SK-N-MC (cell line): ENCODE data around the gene MAFB.

Source experiments
- DNase-seq: peaks from one replicate; pipeline ENCODE4 v3.0.0-alpha.2; 2011; ENCODE audit warnings: low read depth, low spot score
- H3K27ac ChIP-seq: fragments of 200-600 bp; sonication (generic); 2 replicates; pipeline ENCODE4 v1.5.1; 2016; ENCODE audit warnings: mixed run types
- H3K36me3 ChIP-seq: fragments of 200-600 bp; sonication (generic); 2 replicates; pipeline ENCODE4 v1.6.1; 2017; ENCODE audit warnings: antibody characterized with exemption, low read length, mixed read lengths; ENCODE audit not compliant: insufficient read depth
- H3K4me3 ChIP-seq: fragments of 200-600 bp; sonication (generic); 2 replicates; pipeline ENCODE4 v1.5.1; 2016
- H3K9ac ChIP-seq: fragments of 200-600 bp; sonication (generic); 2 replicates; pipeline ENCODE4 v1.8.0; 2017; ENCODE audit warnings: mixed run types, mixed read lengths; ENCODE audit not compliant: insufficient read length
- H3K9me3 ChIP-seq: fragments of 200-600 bp; sonication (generic); 2 replicates; pipeline ENCODE4 v1.6.1; 2017; ENCODE audit warnings: low read depth, mild to moderate bottlenecking, antibody characterized with exemption, low read length, moderate library complexity, mixed read lengths
- EZH2 ChIP-seq: fragments of 200-600 bp; sonication (generic); IDR thresholded peaks from one replicate; pipeline ENCODE4 v1.6.1; 2017; ENCODE audit warnings: antibody characterized with exemption
- FOXP2 ChIP-seq: optimal IDR thresholded peaks from 2 replicates; pipeline ENCODE3; 2011; ENCODE audit warnings: mild to moderate bottlenecking, moderate library complexity; ENCODE audit not compliant: insufficient read depth; ENCODE audit errors: extremely low read length, control extremely low read depth
- POLR2AphosphoS5 ChIP-seq: IDR thresholded peaks from 2 replicates; pipeline ENCODE4 v1.6.1; 2012; ENCODE audit warnings: mild to moderate bottlenecking, low read depth, low read length, borderline replicate concordance

The MAFB gene

GRCh38 chr20:40706977-40707582 lies 18.0 kb upstream of the MAFB start:
- TF ChIP-seq EZH2 = no peak
- TF ChIP-seq FOXP2 = no peak
- no peak for TF ChIP-seq POLR2AphosphoS5
- H3K9ac ChIP-seq = no peak overlapping the region
- H3K27ac ChIP-seq = no peak overlapping the region
- H3K4me3 ChIP-seq = no peak overlapping the region
- H3K36me3 ChIP-seq = no peaks in the 10 kb centered on the region
- no peak for DNase-seq
- no peaks in the 10 kb centered on the region for H3K9me3 ChIP-seq

- Histone ChIP-seq H3K4me3 (no peak overlapping the region), H3K27ac (no peak overlapping the region), H3K36me3 (no peaks in the 10 kb centered on the region), H3K9ac (no peak overlapping the region), H3K9me3 (no peaks in the 10 kb centered on the region)
- TF ChIP-seq FOXP2 (no peak), POLR2AphosphoS5 (no peak), EZH2 (no peak)
- DNase-seq = no peak
These were observed 16.4 kb upstream of the MAFB start for GRCh38 chr20:40705413-40705812.

GRCh38 chr20:40704828-40705227 lies 15.8 kb upstream of the MAFB start:
- no peak for DNase-seq
- no peak overlapping the region for H3K9ac ChIP-seq

GRCh38 chr20:40703975-40704530 lies 15.0 kb upstream of the MAFB start:
- Histone ChIP-seq H3K36me3 (no peaks in the 10 kb centered on the region), H3K9me3 (no peaks in the 10 kb centered on the region), H3K27ac (no peak overlapping the region), H3K9ac (no peak overlapping the region), H3K4me3 (no peak overlapping the region)
- TF ChIP-seq POLR2AphosphoS5 (no peak), EZH2 (no peak), FOXP2 (no peak)
- no peak for DNase-seq

More at GRCh38 chr20:40704828-40705227, 15.8 kb upstream of the MAFB start:
- H3K27ac ChIP-seq = no peak overlapping the region
- H3K9me3 ChIP-seq = no peaks in the 10 kb centered on the region
- H3K4me3 ChIP-seq = no peak overlapping the region
- H3K36me3 ChIP-seq = no peaks in the 10 kb centered on the region
- TF ChIP-seq EZH2 (no peak), FOXP2 (no peak), POLR2AphosphoS5 (no peak)

DNA sequence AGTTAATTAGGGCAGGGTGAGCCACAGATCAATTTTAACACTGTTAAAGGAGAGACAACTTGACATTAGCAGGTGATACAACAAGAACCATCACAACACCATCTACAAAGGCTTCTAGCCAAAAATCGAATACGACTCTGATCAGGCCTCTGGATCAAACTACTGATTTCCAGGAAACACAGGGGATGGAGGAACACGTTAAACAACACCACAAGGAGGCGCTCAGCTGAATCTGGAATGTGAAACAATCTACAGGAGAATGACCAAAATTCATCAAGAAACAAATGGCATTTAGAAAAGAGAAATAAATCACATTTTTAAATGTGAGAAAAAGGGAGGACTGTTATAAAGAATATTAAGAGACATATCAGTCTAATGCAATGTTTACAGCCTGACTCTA lies 13.5 kb upstream of the MAFB start:
- H3K9me3 ChIP-seq = no peaks in the 10 kb centered on the region
- TF ChIP-seq EZH2 (no peak), FOXP2 (no peak), POLR2AphosphoS5 (no peak)
- H3K36me3 ChIP-seq = no peaks in the 10 kb centered on the region
- no peak for DNase-seq
- no peak overlapping the region for H3K4me3 ChIP-seq
- H3K27ac ChIP-seq = no peak overlapping the region
- no peak overlapping the region for H3K9ac ChIP-seq

GRCh38 chr20:40698744-40699143 lies 9.7 kb upstream of the MAFB start:
- H3K27ac ChIP-seq = no peak overlapping the region
- TF ChIP-seq POLR2AphosphoS5 = no peak
- TF ChIP-seq EZH2 = no peak
- TF ChIP-seq FOXP2 = no peak
- no peak overlapping the region for H3K9ac ChIP-seq
- no peaks in the 10 kb centered on the region for H3K36me3 ChIP-seq
- H3K9me3 ChIP-seq = no peaks in the 10 kb centered on the region
- no peak overlapping the region for H3K4me3 ChIP-seq
- no peak for DNase-seq

DNA sequence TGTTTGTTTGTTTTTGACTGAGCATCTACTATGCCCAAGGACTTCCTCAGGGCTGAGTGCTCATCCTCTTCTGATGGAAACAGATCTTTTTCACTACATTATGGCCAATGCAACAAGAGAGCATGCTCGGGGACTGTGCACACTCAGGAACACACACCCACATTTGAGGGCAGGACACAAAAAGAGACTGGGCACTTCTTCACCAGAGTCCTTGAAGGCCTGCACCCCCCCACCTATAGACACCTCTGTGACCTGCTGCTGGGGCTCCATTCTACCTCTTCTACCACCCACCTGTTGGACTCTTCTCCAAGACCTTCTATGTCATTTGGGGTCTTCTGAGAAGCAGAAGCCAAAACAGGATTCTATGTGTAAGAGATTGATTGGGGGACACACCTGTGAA lies 9.2 kb upstream of the MAFB start:
- Histone ChIP-seq H3K9me3 (no peaks in the 10 kb centered on the region), H3K27ac (no peak overlapping the region), H3K9ac (no peak overlapping the region), H3K36me3 (no peaks in the 10 kb centered on the region), H3K4me3 (no peak overlapping the region)
- DNase-seq = no peak
- TF ChIP-seq POLR2AphosphoS5 (no peak), EZH2 (no peak), FOXP2 (no peak)

- TF ChIP-seq POLR2AphosphoS5 = no peak
- Histone ChIP-seq H3K9me3 (no peaks in the 10 kb centered on the region), H3K4me3 (peak overlapping the region; percentile 19), H3K36me3 (no peaks in the 10 kb centered on the region), H3K9ac (no peak overlapping the region), H3K27ac (no peak overlapping the region)
- no peak for DNase-seq
These were observed 8.5 kb upstream of the MAFB start for GRCh38 chr20:40697541-40697940.

- DNase-seq = no peak
- Histone ChIP-seq H3K4me3 (no peak overlapping the region), H3K9me3 (no peaks in the 10 kb centered on the region), H3K9ac (no peak overlapping the region), H3K36me3 (no peaks in the 10 kb centered on the region), H3K27ac (no peak overlapping the region)
- TF ChIP-seq EZH2 (no peak), FOXP2 (no peak), POLR2AphosphoS5 (no peak)
These were observed 6.2 kb upstream of the MAFB start for GRCh38 chr20:40695214-40695613.
